ENCODE measurements around the gene NCOA7. TPM values are rescaled to one million over a fixed set of nuclear protein-coding genes. Genes with fewer than 3 reads are reported as not detected.
A peak's percentile ranks its signal among the peaks of the same experiment; 100 is the strongest.

Gene NCOA7
- total RNA-seq, 1 donor from 2014 or later = 11.2 TPM

GRCh38 chr6:125810445-125810844 lies 19.7 kb downstream of the NCOA7 start:
- no peak overlapping the region for H3K27ac Mint-ChIP-seq (ENCODE audit: unreplicated experiment)
- peaks cover 15% of the 10 kb centered on the region for H3K4me1 Mint-ChIP-seq
- H3K27me3 Mint-ChIP-seq (ENCODE audit: low read depth) = no peaks in the 10 kb centered on the region
- no peak for DNase-seq (ENCODE audit: low read depth, low spot score)
- H3K4me3 Mint-ChIP-seq = no peak overlapping the region
- H3K36me3 Mint-ChIP-seq (ENCODE audit: low read depth) = no peaks in the 10 kb centered on the region
- no peak for TF ChIP-seq CTCF (conservative IDR thresholded peaks at IDR 0.05)
- H3K9me3 Mint-ChIP-seq = no peaks in the 10 kb centered on the region

- Mint-ChIP-seq H3K27me3 (ENCODE audit: low read depth) (no peaks in the 10 kb centered on the region), H3K4me1 (peaks cover 15% of the 10 kb centered on the region), H3K4me3 (no peak overlapping the region), H3K9me3 (no peaks in the 10 kb centered on the region), H3K27ac (ENCODE audit: unreplicated experiment) (no peak overlapping the region), H3K36me3 (ENCODE audit: low read depth) (no peaks in the 10 kb centered on the region)
- no peak for TF ChIP-seq CTCF (conservative IDR thresholded peaks at IDR 0.05)
- DNase-seq (ENCODE audit: low read depth, low spot score) = no peak
Observed at GRCh38 chr6:125811259-125811658, 20.5 kb downstream of the NCOA7 start.

GRCh38 chr6:125812394-125813292 lies 21.9 kb downstream of the NCOA7 start:
- no peak for DNase-seq (ENCODE audit: low read depth, low spot score)
- no peak for TF ChIP-seq CTCF (conservative IDR thresholded peaks at IDR 0.05)
- H3K4me1 Mint-ChIP-seq = peaks cover 15% of the 10 kb centered on the region
- H3K27me3 Mint-ChIP-seq (ENCODE audit: low read depth) = no peaks in the 10 kb centered on the region
- no peak overlapping the region for H3K4me3 Mint-ChIP-seq
- H3K9me3 Mint-ChIP-seq = no peaks in the 10 kb centered on the region
- H3K36me3 Mint-ChIP-seq (ENCODE audit: low read depth) = no peaks in the 10 kb centered on the region
- H3K27ac Mint-ChIP-seq (ENCODE audit: unreplicated experiment) = peak overlapping the region; percentile 73

GRCh38 chr6:125814481-125814880 lies 23.7 kb downstream of the NCOA7 start:
- Mint-ChIP-seq H3K9me3 (no peaks in the 10 kb centered on the region), H3K36me3 (ENCODE audit: low read depth) (no peaks in the 10 kb centered on the region), H3K27me3 (ENCODE audit: low read depth) (no peaks in the 10 kb centered on the region), H3K27ac (ENCODE audit: unreplicated experiment) (no peak overlapping the region), H3K4me1 (peaks cover 15% of the 10 kb centered on the region), H3K4me3 (no peak overlapping the region)
- no peak for TF ChIP-seq CTCF (conservative IDR thresholded peaks at IDR 0.05)
- DNase-seq (ENCODE audit: low read depth, low spot score) = no peak

- Mint-ChIP-seq H3K36me3 (ENCODE audit: low read depth) (no peaks in the 10 kb centered on the region), H3K4me3 (no peak overlapping the region), H3K9me3 (no peaks in the 10 kb centered on the region), H3K4me1 (peaks cover 8% of the 10 kb centered on the region), H3K27ac (ENCODE audit: unreplicated experiment) (peak overlapping the region; percentile 40), H3K27me3 (ENCODE audit: low read depth) (no peaks in the 10 kb centered on the region)
- TF ChIP-seq CTCF (conservative IDR thresholded peaks at IDR 0.05) = no peak
- no peak for DNase-seq (ENCODE audit: low read depth, low spot score)
Observed at GRCh38 chr6:125815080-125815910, 24.5 kb downstream of the NCOA7 start.
